Activated CD4-positive, alpha-beta T cell treated with anti-CD3 and anti-CD28 coated beads, Interleukin-2, amount 50 U/mL, for 1 hour (primary cell): ENCODE measurements around the gene ZBTB46.
"Not testable (repeated sequence)": the region's sequence is repeated elsewhere in the genome, so short reads cannot be mapped to it uniquely, and the experiment has no call there.

ENCODE experiments used
- DNase-seq: peaks from one replicate; pipeline ENCODE4 v3.0.0-alpha.2; 2020

Gene ZBTB46

GRCh38 chr20:63857764-63858392 is 26.8 kb upstream of the ZBTB46 start:
- DNase-seq: no peak

DNA sequence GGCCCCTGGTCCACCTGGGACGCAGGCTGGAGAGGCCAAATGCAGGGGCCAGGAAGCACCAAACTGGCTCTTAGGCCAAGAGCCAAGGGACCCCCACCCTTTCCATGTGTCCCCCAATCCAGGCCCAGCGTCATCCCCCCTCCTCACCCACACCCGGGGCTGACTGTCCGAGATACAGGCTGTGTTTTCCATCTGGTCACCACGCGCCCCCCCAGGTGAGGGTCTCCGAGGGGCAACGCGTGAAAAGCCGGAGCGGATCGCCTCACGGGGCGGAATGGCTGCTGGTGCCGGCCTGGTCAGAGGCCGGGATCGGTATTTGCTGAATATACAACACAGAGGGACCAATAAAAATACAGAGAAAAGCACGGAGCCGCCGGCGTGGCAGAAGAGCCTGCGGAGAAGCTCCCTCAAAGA is 25.0 kb upstream of the ZBTB46 start:
- no peak for DNase-seq

- DNase-seq: no peak
These were observed 24.5 kb upstream of the ZBTB46 start for GRCh38 chr20:63855363-63856097.

DNA sequence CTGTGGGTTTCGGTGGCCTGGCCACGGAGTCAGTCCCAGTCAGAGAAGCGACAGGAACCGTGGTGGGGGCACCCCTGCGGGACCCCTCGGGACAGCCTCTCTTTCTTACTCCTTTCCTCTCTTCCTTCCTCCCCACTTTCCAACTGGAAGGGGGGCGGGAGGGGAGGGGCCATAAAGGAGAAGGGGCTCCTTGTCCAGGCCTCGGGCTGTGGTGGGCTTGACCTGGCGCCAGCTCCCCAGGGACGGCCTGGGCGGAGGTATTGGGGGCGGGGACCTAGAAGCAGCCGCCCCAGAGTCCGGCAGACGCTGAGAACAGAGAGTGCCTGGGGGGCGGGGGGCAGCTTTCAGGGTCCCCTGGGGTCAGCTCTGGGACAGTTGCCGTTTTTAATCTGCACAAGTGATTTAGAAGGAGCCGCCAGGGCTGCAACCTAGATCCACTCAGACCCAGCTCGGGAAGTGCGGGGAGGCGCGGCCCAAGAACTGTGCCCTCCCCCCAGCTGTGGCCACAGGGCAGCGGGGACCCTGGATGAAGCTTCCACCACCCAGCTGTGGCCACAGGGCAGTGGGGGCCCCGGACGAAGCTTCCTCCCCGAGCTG is 23.8 kb upstream of the ZBTB46 start:
- no peak for DNase-seq

DNA sequence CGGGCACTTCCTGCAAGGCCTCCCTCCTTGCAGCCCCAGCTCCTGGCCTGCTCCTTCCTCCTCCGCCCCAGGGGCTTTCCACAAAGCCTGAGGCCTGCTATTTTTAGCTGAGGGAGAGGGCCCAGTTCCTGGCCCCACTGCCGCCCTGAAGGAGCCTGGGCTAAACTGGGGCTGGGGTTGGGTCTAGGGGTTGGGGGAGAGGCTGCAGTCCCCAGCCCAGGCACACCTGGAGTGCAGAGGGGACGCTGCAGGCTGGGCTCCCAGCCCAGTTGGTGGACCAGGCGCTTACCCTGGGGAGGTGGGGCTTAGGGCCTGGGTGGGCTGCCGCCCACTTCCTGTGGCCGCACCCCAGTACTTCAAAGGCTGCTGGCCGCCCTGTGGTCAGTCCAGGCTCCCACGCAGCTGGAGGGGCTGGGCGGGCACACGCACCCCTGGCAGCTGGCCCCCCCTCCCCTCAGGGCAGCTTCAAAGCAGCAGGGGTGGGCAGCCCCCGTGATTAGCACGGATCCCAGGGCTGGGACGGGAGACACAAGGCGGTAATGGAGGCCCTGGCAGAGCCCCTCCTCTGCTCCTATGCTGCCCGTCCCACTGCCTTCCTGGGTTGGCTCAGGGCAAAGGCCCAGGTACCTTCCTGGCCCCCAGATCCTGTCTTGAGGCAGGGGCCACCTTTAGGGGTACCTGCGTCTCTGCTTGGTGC is 23.2 kb upstream of the ZBTB46 start:
- DNase-seq: no peak

- not testable (repeated sequence) for DNase-seq
These were observed 22.6 kb upstream of the ZBTB46 start for GRCh38 chr20:63853733-63854068.

DNA sequence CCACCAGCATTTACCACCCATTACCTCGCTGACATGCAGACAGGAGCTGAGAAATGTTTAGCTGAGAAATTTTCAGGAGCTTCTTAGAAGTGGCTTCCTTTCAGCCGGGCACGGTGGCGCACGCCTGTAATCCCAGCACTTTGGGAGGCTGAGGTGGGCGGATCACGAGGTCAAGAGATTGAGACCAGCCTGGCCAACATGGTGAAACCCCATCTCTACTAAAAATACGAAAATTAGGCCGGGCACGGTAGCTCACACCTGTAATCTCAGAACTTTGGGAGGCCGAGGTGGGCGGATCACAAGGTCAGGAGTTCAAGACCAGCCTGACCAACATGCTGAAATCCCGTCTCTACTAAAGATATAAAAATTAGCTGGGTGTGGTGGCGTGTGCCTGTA is 20.5 kb upstream of the ZBTB46 start:
- DNase-seq: not testable (repeated sequence)

DNA sequence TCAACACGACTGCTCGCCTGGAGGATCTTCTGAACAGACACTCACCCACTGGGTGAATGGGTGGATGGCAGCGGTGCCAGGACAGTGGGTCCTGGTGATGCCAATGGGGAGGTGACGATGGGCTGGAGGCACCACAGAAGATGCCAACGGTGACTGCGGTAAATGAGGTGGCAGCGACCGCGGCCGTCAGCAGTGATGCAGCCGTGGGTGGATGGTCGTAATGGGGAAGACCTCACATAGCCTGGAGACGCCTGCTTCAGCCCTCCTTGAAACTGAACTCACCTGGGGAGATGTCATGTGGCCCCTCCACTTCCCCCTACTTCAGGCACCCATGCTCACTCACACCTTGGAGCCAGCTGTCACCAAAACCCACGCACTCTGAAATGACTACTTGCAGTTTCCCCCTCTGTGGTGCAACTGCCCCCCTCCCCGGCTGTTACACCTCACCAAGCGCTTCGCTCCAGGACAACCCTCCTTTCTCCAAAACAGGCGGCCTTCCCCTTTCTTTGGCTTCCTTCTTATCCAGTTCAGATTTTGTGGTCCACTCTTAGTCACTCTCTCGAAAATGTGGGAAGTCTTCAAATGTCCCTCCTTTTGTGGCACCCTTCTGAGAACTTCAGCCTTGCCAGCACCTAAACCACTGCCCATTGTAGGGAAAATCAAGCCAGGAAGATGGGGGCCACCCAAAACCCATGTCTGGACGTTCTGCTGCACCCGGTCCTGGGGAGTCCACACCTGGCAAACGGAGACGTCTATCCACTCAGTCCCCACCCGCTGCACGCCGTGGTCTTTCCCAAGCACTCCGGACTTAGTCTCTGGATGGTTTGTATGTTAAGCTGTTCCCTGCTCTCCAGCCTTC is 19.9 kb upstream of the ZBTB46 start:
- DNase-seq: no peak

GRCh38 chr20:63848003-63848911 is 17.2 kb upstream of the ZBTB46 start:
- no peak for DNase-seq

- DNase-seq: no peak
These were observed 16.4 kb upstream of the ZBTB46 start for GRCh38 chr20:63847237-63848002.

GRCh38 chr20:63846888-63847236 is 15.8 kb upstream of the ZBTB46 start:
- DNase-seq: no peak

DNA sequence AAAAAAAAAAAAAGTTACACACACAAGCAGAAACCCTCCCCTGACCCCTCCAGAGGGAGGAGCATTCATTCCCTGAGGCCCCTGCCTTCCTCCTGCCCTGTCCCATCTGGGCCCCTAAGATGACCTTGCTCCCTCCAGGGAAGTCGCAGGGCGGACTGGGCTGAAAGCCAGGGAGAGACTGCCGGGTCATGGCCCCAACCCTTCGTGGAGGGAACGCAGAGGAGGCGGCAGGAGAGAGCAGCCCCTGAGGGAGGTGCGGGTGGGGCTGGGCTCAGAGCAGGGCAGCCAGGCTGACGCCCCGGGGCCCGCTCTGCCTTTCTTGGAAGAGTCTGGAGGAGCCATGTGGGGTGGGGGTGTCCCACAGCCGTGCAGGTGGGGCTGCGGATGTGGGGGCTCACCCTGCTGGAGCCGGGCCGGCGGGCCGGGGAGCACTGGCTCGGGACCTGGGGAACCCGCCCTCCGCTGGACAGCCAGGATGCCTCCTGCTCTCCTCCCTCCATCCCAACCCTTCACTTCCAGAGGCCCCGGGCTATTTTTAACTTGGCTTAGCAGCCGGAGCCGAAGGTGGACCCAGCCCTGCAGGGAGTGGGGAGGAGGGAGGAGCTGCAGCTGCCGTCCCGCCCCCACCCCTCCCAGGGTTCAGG is 15.2 kb upstream of the ZBTB46 start:
- no peak for DNase-seq

- no peak for DNase-seq
These were observed 13.5 kb upstream of the ZBTB46 start for GRCh38 chr20:63844511-63844991.

DNA sequence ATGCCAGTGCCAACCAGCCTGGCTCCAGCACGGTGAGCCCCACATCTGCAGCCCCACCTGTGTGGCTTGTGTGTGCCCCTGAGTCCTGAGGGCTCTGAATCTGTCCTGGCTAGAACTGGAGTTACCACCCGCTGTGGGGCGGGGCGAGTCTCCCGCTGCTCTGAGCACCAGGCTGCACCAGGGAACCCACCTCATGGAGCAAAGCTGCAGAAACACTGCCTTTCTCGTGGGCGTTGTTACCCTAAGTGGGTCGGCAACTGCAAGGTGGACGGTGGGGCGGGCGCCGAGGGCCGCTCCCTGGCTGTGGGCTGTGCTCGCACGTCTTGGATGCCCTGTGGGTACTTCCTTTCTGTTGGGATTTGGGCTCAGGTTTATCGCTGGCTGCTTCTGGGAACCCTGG is 12.7 kb upstream of the ZBTB46 start:
- no peak for DNase-seq

GRCh38 chr20:63843222-63843621 is 12.2 kb upstream of the ZBTB46 start:
- no peak for DNase-seq

DNA sequence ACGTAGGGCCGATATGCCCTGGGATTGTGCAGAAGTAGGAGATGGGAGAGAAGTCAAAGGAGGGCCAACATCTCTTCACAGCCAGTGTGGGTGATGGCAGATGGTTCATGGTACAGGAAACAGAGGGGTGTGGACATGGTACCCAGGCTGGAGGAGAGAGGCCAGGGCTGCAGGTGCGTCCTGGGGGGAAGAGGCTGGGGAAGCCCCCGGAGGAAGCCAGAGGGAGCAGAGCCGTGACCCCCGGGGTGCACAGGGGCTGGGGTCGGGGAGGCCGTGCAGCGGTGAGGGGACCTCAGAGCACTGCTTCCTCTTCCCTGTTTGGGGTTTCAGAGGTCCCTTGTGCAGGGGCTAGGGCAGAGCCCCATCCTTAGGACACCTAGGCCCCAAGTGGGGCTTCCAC is 11.2 kb upstream of the ZBTB46 start:
- DNase-seq: no peak

GRCh38 chr20:63840405-63840828 is 9.4 kb upstream of the ZBTB46 start:
- DNase-seq: no peak

DNA sequence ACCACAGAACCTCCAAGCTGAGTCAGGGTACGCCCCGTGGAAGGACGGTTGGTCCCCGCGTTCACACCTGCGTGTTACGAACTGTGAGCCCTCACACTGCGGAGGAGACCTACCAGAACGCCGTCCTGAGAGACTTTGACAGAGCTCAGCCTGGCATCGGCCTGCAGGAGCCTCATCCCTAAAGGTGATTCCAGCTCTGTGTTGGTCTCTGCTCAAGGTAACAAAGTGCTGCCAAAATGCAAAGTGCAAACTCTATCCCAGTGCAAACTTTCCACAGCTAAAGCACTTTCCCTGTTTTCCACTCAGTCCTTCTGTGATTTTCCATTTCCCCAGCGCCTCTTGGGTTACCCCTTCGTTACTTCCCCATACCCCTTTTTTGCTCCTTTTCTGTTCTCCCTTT is 8.6 kb upstream of the ZBTB46 start:
- DNase-seq: no peak

DNA sequence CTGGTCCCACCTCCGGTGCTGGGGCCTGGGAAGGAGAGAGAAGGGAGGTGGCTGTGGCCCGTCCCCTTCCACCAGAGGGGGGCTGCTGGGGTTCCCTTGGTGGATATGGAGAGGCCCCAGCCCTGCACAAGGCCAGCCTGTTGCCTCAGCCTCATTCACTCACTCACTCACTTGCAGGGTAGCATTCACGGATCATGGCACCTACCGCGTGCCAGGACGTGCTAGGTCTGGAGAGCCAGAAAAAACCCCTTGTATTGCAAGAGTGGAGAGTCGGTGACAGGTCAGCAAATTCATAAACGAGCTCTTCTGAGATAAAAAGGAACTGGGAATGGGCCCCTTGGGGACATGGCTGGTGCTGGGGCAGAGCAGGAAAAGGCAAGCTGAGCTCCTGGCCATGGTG is 6.4 kb upstream of the ZBTB46 start:
- no peak for DNase-seq
